Smooth muscle cell (in vitro differentiated cells): ENCODE data around the gene TMA7. TPM values are rescaled to one million over a fixed set of nuclear protein-coding genes. Genes with fewer than 3 reads are reported as not detected.

Experiments
- DNase-seq: peaks from one replicate; lab custom pipeline; 2025; ENCODE audit not compliant: unreplicated experiment; lab: John Stamatoyannopoulos, UW
- H2AFZ ChIP-seq: fragments of 200-600 bp; sonication (generic); 2 replicates; pipeline ENCODE4 v1.6.0; 2016; ENCODE audit warnings: antibody characterized with exemption, low read depth, mild to moderate bottlenecking
- H3F3A ChIP-seq: fragments of 200-600 bp; sonication (generic); 2 replicates; pipeline ENCODE4 v1.6.0; 2017; ENCODE audit warnings: antibody characterized with exemption, low read depth
- H3K27ac ChIP-seq: fragments of 200-600 bp; sonication (generic); 2 replicates; pipeline ENCODE4 v1.5.1; 2016; ENCODE audit warnings: low read depth, mild to moderate bottlenecking
- H3K27me3 ChIP-seq: fragments of 200-600 bp; sonication (generic); 2 replicates; pipeline ENCODE4 v1.6.1; 2016; ENCODE audit warnings: low read depth, mild to moderate bottlenecking
- H3K36me3 ChIP-seq: fragments of 200-600 bp; sonication (generic); 2 replicates; pipeline ENCODE4 v1.5.1; 2016; ENCODE audit warnings: low read depth
- H3K4me1 ChIP-seq: fragments of 200-600 bp; sonication (generic); 2 replicates; pipeline ENCODE4 v1.5.1; 2016; ENCODE audit warnings: low read depth
- H3K4me2 ChIP-seq: fragments of 200-600 bp; sonication (generic); 2 replicates; pipeline ENCODE4 v1.6.0; 2016; ENCODE audit warnings: mild to moderate bottlenecking
- H3K4me3 ChIP-seq: fragments of 200-600 bp; sonication (generic); 2 replicates; pipeline ENCODE4 v1.5.1; 2016; ENCODE audit warnings: mild to moderate bottlenecking
- H3K79me2 ChIP-seq: fragments of 200-600 bp; sonication (generic); 2 replicates; pipeline ENCODE4 v1.6.0; 2016; ENCODE audit warnings: low read depth, mild to moderate bottlenecking
- H3K9ac ChIP-seq: fragments of 200-600 bp; sonication (generic); 2 replicates; pipeline ENCODE4 v1.6.0; 2016; ENCODE audit warnings: low read depth
- H3K9me3 ChIP-seq: fragments of 200-600 bp; sonication (generic); replicated peaks from 2 replicates; pipeline ENCODE4 v1.5.1; 2016; ENCODE audit warnings: low read depth
- H4K20me1 ChIP-seq: fragments of 200-600 bp; sonication (generic); 2 replicates; pipeline ENCODE4 v1.6.0; 2016; ENCODE audit warnings: low read depth
- WGBS: methylation state at CpG from one replicate; pipeline ENCODE4 v1.1.7; 2016; ENCODE audit warnings: low lambda C conversion rate; 5-methylcytosine and 5-hydroxymethylcytosine counted together
- polyA plus RNA-seq: library from polyadenylated mRNA; unstranded; fragments of >200 nt; fragmentation: Nextera tagmentation; extraction: Ambion mirVana; gene quantifications from 2 replicates; pipeline ENCODE4 v1.2.1, GENCODE V29; 2016
- total RNA-seq: library from RNA; depleted of rRNA; stranded (reverse); fragments of >200 nt; gene quantifications from 2 replicates; pipeline ENCODE4 v1.2.3, GENCODE V29; 2014
- TF ChIP-seq, protein P1 (sequence below): fragments of 200-600 bp; sonication (generic); IDR thresholded peaks from 2 replicates; pipeline ENCODE4 v1.5.1; 2017; ENCODE audit warnings: borderline replicate concordance, mild to moderate bottlenecking, antibody characterized with exemption; ENCODE audit not compliant: insufficient read depth, poor library complexity, severe bottlenecking

Gene TMA7
- total and polyA plus RNA-seq, 2 experiments from 2014 or later, result 343 to 491 TPM

DNA sequence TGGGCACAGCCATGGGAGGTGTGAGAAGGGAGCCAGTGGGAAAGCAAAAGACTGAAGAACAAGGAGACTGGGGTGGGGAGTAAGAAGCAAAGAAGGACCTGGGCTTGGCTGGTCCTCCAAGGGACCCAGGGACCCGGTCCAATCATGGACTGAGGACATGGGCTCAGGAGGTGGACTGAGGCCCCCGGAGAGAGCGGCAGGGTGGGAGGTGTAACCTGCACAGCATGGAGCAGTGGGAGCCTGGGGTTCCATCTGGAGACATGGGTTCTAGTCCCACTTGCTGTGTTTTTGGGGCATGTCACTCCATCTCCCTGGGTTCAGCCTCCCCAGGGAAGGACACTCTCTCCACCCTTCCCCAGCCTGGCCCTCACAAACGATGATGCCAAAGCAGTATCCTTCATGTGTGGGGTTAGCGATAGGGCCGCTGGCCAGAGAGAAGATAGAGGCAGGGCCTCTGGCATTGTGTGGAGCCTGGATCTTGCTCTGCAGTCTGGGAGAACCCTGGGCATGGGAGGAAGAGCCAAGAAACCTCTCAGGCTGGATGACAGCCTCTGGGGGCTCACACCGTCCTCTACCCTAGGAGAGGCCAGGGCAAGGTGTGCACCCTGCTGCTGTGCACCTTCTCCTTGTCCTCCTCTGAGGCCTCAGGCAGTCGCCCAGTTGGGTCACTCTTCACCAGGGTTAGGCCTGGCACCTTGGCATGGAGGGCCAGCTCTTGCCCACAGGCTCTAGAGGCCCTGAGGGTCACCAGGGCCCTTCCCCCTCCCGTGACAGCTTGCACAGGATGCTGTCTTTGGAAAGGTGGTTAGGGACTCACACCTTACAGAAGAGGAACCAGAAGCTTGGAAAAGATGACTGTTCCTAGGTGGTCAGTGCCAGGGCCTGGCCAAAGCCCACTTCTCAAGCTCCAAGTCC is 42.0 kb upstream of the TMA7 start:
- H3K4me2 ChIP-seq, result no peak overlapping the region
- no peak for DNase-seq
- no peaks in the 10 kb centered on the region for H3K4me1 ChIP-seq
- no peaks in the 10 kb centered on the region for H3F3A ChIP-seq
- H3K9ac ChIP-seq, result no peak overlapping the region
- H4K20me1 ChIP-seq, result no peaks in the 10 kb centered on the region
- H3K79me2 ChIP-seq, result no peaks in the 10 kb centered on the region
- TF ChIP-seq, protein P1, sequence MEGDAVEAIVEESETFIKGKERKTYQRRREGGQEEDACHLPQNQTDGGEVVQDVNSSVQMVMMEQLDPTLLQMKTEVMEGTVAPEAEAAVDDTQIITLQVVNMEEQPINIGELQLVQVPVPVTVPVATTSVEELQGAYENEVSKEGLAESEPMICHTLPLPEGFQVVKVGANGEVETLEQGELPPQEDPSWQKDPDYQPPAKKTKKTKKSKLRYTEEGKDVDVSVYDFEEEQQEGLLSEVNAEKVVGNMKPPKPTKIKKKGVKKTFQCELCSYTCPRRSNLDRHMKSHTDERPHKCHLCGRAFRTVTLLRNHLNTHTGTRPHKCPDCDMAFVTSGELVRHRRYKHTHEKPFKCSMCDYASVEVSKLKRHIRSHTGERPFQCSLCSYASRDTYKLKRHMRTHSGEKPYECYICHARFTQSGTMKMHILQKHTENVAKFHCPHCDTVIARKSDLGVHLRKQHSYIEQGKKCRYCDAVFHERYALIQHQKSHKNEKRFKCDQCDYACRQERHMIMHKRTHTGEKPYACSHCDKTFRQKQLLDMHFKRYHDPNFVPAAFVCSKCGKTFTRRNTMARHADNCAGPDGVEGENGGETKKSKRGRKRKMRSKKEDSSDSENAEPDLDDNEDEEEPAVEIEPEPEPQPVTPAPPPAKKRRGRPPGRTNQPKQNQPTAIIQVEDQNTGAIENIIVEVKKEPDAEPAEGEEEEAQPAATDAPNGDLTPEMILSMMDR, result no peak
- H2AFZ ChIP-seq, result no peak overlapping the region
- H3K4me3 ChIP-seq, result no peak overlapping the region
- H3K36me3 ChIP-seq, result no peaks in the 10 kb centered on the region
- H3K27ac ChIP-seq, result no peak overlapping the region
- H3K9me3 ChIP-seq, result no peaks in the 10 kb centered on the region
- no peaks in the 10 kb centered on the region for H3K27me3 ChIP-seq
- WGBS, result 90% methylated on average over 9 of the region's 9 CpGs

DNA sequence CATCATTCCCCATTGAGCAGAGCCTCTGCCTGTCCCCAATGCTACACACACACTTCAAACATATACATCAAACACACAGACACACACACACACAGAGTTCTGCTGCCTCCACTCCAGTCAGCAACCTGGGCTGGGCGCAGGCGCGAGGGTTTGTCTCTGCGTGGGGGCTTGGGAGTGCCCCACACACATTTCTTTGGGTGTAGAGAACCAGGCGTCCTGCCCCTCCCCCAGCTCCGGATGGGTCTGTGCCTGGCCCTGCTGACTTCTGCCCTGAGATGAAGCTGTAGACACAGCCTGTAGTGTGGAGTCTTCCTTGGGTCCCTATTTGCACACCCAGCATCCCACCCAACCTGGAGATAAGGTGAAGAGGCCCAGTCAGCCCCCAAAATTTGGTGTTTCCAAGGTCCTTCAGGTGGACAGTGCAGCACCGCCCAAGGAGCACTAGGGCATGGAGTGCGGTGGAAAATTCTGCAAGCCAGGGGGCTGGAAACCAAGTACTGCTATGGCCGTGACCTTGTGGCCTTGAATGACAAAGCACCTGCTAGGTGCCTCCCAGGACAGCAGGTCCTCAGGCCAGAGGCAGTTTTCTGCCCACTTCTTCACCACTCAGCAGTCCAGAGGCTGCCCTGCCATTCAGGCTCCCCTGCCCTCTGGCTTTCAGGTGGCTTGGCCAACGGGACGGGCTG is 41.2 kb upstream of the TMA7 start:
- H3K79me2 ChIP-seq, result no peaks in the 10 kb centered on the region
- no peaks in the 10 kb centered on the region for H3K36me3 ChIP-seq
- TF ChIP-seq, protein P1, result no peak
- H3K4me2 ChIP-seq, result no peak overlapping the region
- no peak overlapping the region for H3K27ac ChIP-seq
- no peak for DNase-seq
- no peak overlapping the region for H3K4me3 ChIP-seq
- no peak overlapping the region for H2AFZ ChIP-seq
- H3K9ac ChIP-seq, result no peak overlapping the region
- 78% methylated on average over 11 of the region's 11 CpGs for WGBS
- no peaks in the 10 kb centered on the region for H3K4me1 ChIP-seq
- no peaks in the 10 kb centered on the region for H3K9me3 ChIP-seq
- no peaks in the 10 kb centered on the region for H3F3A ChIP-seq
- H3K27me3 ChIP-seq, result no peaks in the 10 kb centered on the region
- no peaks in the 10 kb centered on the region for H4K20me1 ChIP-seq

DNA sequence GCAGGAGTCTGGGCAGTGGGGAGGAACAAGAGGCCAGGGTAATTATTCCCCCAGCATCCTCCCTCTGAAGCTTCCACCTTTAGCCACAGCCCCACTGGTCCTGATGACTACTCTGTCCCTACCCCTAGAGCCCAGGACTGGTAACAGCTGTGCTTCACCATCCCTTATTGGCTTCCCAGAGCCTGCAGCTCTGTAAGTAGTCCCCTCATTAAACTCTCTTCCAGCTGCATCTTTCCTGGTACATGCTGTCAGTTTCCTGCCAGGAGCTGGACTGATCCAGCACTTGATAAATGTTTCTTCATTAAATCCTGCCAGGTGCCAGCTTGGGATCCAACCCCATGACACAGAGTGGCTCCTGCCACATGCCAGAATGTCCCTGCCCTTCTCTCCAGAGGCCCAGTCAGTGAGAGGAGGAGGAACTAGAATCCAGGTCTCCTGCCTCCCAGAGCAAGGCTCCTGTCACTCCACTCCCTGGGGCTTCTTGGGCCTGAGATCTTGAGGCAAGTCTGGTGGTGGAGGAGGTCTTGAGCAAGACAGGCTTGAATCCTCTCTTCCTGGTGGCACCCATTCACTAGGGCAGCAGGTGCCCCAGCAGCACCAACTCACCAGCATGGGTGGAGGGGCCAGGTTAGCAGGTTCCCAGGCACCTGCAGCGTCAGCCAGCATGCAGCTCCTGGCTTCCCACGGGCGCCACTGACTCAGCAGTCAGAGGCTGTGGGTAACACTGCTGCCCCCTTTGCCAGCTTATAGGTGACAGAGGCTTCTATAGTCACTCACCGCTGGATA is 40.5 kb upstream of the TMA7 start:
- Histone ChIP-seq H3K79me2 (no peaks in the 10 kb centered on the region), H3K4me1 (no peaks in the 10 kb centered on the region), H3F3A (no peaks in the 10 kb centered on the region), H2AFZ (no peak overlapping the region), H3K4me2 (no peak overlapping the region), H3K27ac (no peak overlapping the region), H3K4me3 (no peak overlapping the region), H3K27me3 (no peaks in the 10 kb centered on the region), H3K9me3 (no peaks in the 10 kb centered on the region), H3K9ac (no peak overlapping the region), H4K20me1 (no peaks in the 10 kb centered on the region), H3K36me3 (no peaks in the 10 kb centered on the region)
- 88% methylated on average over 4 of the region's 4 CpGs for WGBS
- DNase-seq, result no peak
- TF ChIP-seq, protein P1, result no peak
